RPMI7951 (cell line): ENCODE measurements around the gene PIPOX. TPM values are rescaled to one million over a fixed set of nuclear protein-coding genes. Genes with fewer than 3 reads are reported as not detected.

Experiments used
- DNase-seq: peaks from one replicate; pipeline ENCODE4 v3.0.0-alpha.2; 2012; ENCODE audit warnings: low read depth
- total RNA-seq: library from RNA; depleted of rRNA; stranded (reverse); fragments of >200 nt; shearing (Covaris generic); gene quantifications from 2 replicates; pipeline ENCODE4 v1.2.3, GENCODE V29; 2014; rRNA removed

The PIPOX gene
- total RNA-seq, 1 experiment from 2014 or later = 11.7 TPM

GRCh38 chr17:29099527-29099926 lies 56.6 kb downstream of the PIPOX start:
- no peak for DNase-seq

DNA sequence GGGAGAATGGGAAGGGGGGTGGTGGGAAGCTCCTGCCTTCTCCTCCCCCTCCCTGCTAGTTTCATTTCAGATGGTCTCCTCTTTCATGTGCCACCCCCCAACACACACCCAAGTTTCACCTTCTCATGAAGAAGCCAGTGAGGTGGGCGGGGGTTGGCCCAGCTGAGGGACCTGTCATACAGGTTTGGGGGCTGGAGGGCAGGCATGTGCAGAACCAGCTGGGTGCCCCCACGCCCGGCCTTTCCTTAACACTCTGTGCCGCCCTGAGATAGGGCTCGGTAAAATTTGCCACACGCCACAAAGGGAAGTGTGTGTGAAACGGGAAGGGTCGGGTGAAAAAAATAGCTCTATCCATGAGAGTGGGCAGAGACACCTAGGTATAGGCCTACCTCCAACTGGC lies 57.4 kb downstream of the PIPOX start:
- DNase-seq = no peak

DNA sequence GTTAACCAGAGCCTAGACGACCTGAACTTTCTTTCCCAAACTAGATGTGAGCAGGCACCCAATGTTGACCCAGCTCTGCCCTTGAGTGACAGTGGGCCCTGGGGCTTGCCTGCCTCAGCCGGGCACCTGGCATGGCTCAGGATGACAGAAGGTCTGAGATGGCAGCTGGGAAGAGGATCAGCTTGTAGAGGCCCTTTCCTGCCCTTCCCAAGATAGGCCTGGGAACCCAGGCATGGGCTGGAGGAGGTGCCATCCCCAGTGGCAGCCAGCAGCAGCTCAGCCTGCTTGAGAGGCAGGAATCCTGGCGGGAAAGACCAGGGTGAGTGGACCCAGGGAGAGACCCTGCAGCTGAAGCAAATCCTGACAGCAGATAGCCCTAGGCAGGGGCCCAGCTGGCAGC lies 59.1 kb downstream of the PIPOX start:
- peak; percentile 28 for DNase-seq

DNA sequence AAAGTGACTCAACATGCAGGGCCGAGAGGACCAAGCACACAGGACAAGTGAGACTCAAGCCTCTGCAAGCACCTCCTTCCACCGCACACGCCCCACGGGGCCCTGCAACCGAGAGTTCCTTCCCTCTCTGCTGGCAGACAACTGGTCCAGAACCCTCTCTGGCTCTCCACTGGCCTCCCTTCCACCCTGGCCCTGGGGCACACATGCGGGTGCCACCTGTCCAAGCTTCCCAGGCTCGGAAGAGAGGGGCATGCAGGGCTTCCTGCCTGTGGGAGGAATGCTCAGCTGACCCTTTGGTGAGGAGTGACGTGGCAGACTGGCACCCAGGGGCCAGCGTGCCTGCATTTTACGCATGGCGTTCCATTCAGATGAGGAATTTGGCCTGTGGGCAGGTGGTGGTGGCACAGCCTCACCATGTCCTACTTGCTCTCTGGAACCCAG lies 59.8 kb downstream of the PIPOX start:
- DNase-seq = peak; percentile 90

DNA sequence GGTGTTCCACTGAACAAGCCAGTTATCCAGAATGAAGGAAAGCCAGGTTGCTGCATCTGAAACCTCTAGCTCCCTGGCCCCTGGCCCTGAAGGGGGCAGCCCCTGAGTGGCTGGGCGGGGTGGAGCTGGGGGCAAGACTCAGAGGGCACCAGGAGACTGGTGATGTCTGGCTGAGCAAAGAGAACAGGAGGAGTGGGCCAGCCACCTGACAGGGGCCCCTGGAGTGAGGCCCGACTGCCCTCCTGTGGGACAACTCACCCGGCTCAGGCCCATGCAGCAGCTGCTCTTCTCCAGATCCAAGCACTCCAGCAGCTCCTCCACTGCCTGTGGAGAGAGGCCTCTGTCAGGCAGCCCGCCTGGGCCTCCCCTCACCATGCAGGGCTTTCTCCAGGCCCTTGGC lies 60.4 kb downstream of the PIPOX start:
- no peak for DNase-seq

Other genes with a start within 250 kb of the PIPOX start
- gene FAM222B, start 200.4 kb upstream of the PIPOX start, total RNA-seq = 2.4 and 3.4 TPM in 2 replicates
- gene ERAL1, start 188.1 kb upstream of the PIPOX start, total RNA-seq = 29.8 and 29.9 TPM in 2 replicates
- 28.7 and 30.6 TPM in 2 replicates for gene FLOT2, start 145.4 kb upstream of the PIPOX start, total RNA-seq
- gene DHRS13, start 140.1 kb upstream of the PIPOX start, total RNA-seq = 5.4 and 6.0 TPM in 2 replicates
- gene PHF12, start 91.6 kb upstream of the PIPOX start, total RNA-seq = 9.2 and 18.0 TPM in 2 replicates
- gene SEZ6, start 37.1 kb upstream of the PIPOX start, total RNA-seq = not detected in 2 replicates
- gene MYO18A, start 137.3 kb downstream of the PIPOX start, total RNA-seq = 21.4 and 33.7 TPM in 2 replicates
- gene CRYBA1, start 203.7 kb downstream of the PIPOX start, total RNA-seq = not detected in 2 replicates